SK-N-SH treated with all-trans-retinoic acid at 6 μM for 48 hours (cell line): Measurements from ENCODE around the gene KCNJ1.

ENCODE experiments used
- PPARA ChIP-seq: fragments of 250-450 bp; sonication (Bioruptor Pico); IDR thresholded peaks from 2 replicates; pipeline ENCODE4 v1.5.0; 2020; ENCODE audit warnings: mild to moderate bottlenecking, borderline replicate concordance
- TCF4 ChIP-seq: fragments of 250-450 bp; sonication (Bioruptor Pico); IDR thresholded peaks from 2 replicates; pipeline ENCODE4 v1.8.0; 2021; ENCODE audit warnings: mild to moderate bottlenecking, moderate library complexity, borderline replicate concordance
- TF ChIP-seq, protein P1 (sequence below): fragments of 250-450 bp; sonication (Bioruptor Pico); IDR thresholded peaks from 2 replicates; pipeline ENCODE4 v1.5.1; 2021; ENCODE audit warnings: mild to moderate bottlenecking, moderate library complexity

DNA sequence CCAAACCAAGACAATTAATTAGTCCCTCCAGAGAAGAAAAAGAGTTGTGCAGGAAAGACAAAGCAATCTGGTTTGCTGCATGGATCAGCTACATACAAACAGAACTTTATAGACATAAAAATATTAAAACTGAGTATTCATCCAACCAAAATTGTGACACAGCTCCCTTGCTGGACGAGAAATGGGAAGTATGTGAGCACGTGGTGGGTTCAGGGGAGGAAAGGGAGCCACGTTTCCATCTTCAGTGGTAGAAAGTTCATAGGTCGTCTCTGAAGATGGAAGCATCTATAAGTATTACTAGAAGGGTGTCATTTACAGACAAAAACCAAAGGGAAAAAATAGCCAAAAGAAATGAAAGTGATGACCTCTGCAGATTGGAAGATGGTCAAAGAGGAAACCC, 17.0 kb upstream of the KCNJ1 start:
- TF ChIP-seq PPARA (CRISPR knock-in tag): no peak
- TF ChIP-seq, protein P1, sequence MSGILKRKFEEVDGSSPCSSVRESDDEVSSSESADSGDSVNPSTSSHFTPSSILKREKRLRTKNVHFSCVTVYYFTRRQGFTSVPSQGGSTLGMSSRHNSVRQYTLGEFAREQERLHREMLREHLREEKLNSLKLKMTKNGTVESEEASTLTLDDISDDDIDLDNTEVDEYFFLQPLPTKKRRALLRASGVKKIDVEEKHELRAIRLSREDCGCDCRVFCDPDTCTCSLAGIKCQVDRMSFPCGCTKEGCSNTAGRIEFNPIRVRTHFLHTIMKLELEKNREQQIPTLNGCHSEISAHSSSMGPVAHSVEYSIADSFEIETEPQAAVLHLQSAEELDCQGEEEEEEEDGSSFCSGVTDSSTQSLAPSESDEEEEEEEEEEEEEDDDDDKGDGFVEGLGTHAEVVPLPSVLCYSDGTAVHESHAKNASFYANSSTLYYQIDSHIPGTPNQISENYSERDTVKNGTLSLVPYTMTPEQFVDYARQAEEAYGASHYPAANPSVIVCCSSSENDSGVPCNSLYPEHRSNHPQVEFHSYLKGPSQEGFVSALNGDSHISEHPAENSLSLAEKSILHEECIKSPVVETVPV (CRISPR knock-in tag): no peak
- TF ChIP-seq TCF4: no peak
